Measurements from ENCODE around the gene KRT77. TPM values are rescaled to one million over a fixed set of nuclear protein-coding genes. Genes with fewer than 3 reads are reported as not detected.

The KRT77 gene
- total RNA-seq, 1 experiment from 2014 or later = not detected

DNA sequence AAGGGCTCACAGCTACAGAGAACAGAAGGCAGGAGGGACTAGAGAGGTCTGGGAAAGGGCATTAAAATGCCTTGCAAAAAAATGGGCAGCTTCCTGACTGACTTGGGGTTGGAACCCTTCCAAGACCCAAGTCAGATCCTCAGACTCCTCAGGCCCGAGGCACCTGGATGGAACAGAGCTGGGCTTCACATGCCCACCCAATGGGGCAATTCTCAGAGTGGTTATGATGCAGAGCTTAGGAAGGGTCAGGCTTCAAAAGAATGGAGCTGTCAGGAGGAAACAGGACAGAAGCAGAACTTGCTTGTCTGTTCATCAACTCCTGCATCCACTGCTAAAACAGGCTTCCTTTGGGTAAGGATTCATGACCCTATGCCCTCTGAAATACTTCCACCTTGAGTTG lies 13.4 kb downstream of the KRT77 start (continued):
- TF ChIP-seq, protein P1, sequence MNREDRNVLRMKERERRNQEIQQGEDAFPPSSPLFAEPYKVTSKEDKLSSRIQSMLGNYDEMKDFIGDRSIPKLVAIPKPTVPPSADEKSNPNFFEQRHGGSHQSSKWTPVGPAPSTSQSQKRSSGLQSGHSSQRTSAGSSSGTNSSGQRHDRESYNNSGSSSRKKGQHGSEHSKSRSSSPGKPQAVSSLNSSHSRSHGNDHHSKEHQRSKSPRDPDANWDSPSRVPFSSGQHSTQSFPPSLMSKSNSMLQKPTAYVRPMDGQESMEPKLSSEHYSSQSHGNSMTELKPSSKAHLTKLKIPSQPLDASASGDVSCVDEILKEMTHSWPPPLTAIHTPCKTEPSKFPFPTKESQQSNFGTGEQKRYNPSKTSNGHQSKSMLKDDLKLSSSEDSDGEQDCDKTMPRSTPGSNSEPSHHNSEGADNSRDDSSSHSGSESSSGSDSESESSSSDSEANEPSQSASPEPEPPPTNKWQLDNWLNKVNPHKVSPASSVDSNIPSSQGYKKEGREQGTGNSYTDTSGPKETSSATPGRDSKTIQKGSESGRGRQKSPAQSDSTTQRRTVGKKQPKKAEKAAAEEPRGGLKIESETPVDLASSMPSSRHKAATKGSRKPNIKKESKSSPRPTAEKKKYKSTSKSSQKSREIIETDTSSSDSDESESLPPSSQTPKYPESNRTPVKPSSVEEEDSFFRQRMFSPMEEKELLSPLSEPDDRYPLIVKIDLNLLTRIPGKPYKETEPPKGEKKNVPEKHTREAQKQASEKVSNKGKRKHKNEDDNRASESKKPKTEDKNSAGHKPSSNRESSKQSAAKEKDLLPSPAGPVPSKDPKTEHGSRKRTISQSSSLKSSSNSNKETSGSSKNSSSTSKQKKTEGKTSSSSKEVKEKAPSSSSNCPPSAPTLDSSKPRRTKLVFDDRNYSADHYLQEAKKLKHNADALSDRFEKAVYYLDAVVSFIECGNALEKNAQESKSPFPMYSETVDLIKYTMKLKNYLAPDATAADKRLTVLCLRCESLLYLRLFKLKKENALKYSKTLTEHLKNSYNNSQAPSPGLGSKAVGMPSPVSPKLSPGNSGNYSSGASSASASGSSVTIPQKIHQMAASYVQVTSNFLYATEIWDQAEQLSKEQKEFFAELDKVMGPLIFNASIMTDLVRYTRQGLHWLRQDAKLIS (CRISPR knock-in tag; IDR thresholded peaks at IDR 0.05; ENCODE audit: borderline replicate concordance) = no peak
- TF ChIP-seq NR3C1 (CRISPR knock-in tag; conservative IDR thresholded peaks at IDR 0.05; ENCODE audit: low read depth) (no peak), CREB1 (CRISPR knock-in tag; IDR thresholded peaks at IDR 0.05) (no peak), ZNF263 (CRISPR knock-in tag; IDR thresholded peaks at IDR 0.05; ENCODE audit: low read depth) (no peak), ZNF396 (CRISPR knock-in tag; IDR thresholded peaks at IDR 0.05; ENCODE audit: borderline replicate concordance) (no peak), NR2C2 (CRISPR knock-in tag; IDR thresholded peaks at IDR 0.05) (no peak), CREM (CRISPR knock-in tag; IDR thresholded peaks at IDR 0.05) (no peak), ETV6 (CRISPR knock-in tag; IDR thresholded peaks at IDR 0.05) (no peak)
- TF ChIP-seq, protein P2, sequence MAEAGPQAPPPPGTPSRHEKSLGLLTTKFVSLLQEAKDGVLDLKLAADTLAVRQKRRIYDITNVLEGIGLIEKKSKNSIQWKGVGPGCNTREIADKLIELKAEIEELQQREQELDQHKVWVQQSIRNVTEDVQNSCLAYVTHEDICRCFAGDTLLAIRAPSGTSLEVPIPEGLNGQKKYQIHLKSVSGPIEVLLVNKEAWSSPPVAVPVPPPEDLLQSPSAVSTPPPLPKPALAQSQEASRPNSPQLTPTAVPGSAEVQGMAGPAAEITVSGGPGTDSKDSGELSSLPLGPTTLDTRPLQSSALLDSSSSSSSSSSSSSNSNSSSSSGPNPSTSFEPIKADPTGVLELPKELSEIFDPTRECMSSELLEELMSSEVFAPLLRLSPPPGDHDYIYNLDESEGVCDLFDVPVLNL (CRISPR knock-in tag; IDR thresholded peaks at IDR 0.05; ENCODE audit: borderline replicate concordance, low read depth) = no peak
- TF ChIP-seq, protein P3, sequence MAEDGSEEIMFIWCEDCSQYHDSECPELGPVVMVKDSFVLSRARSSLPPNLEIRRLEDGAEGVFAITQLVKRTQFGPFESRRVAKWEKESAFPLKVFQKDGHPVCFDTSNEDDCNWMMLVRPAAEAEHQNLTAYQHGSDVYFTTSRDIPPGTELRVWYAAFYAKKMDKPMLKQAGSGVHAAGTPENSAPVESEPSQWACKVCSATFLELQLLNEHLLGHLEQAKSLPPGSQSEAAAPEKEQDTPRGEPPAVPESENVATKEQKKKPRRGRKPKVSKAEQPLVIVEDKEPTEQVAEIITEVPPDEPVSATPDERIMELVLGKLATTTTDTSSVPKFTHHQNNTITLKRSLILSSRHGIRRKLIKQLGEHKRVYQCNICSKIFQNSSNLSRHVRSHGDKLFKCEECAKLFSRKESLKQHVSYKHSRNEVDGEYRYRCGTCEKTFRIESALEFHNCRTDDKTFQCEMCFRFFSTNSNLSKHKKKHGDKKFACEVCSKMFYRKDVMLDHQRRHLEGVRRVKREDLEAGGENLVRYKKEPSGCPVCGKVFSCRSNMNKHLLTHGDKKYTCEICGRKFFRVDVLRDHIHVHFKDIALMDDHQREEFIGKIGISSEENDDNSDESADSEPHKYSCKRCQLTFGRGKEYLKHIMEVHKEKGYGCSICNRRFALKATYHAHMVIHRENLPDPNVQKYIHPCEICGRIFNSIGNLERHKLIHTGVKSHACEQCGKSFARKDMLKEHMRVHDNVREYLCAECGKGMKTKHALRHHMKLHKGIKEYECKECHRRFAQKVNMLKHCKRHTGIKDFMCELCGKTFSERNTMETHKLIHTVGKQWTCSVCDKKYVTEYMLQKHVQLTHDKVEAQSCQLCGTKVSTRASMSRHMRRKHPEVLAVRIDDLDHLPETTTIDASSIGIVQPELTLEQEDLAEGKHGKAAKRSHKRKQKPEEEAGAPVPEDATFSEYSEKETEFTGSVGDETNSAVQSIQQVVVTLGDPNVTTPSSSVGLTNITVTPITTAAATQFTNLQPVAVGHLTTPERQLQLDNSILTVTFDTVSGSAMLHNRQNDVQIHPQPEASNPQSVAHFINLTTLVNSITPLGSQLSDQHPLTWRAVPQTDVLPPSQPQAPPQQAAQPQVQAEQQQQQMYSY (CRISPR knock-in tag; IDR thresholded peaks at IDR 0.05) = no peak
- TF ChIP-seq, protein P4, sequence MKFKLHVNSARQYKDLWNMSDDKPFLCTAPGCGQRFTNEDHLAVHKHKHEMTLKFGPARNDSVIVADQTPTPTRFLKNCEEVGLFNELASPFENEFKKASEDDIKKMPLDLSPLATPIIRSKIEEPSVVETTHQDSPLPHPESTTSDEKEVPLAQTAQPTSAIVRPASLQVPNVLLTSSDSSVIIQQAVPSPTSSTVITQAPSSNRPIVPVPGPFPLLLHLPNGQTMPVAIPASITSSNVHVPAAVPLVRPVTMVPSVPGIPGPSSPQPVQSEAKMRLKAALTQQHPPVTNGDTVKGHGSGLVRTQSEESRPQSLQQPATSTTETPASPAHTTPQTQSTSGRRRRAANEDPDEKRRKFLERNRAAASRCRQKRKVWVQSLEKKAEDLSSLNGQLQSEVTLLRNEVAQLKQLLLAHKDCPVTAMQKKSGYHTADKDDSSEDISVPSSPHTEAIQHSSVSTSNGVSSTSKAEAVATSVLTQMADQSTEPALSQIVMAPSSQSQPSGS (CRISPR knock-in tag; IDR thresholded peaks at IDR 0.05; ENCODE audit: borderline replicate concordance, low read depth) = no peak
- TF ChIP-seq, protein P5, sequence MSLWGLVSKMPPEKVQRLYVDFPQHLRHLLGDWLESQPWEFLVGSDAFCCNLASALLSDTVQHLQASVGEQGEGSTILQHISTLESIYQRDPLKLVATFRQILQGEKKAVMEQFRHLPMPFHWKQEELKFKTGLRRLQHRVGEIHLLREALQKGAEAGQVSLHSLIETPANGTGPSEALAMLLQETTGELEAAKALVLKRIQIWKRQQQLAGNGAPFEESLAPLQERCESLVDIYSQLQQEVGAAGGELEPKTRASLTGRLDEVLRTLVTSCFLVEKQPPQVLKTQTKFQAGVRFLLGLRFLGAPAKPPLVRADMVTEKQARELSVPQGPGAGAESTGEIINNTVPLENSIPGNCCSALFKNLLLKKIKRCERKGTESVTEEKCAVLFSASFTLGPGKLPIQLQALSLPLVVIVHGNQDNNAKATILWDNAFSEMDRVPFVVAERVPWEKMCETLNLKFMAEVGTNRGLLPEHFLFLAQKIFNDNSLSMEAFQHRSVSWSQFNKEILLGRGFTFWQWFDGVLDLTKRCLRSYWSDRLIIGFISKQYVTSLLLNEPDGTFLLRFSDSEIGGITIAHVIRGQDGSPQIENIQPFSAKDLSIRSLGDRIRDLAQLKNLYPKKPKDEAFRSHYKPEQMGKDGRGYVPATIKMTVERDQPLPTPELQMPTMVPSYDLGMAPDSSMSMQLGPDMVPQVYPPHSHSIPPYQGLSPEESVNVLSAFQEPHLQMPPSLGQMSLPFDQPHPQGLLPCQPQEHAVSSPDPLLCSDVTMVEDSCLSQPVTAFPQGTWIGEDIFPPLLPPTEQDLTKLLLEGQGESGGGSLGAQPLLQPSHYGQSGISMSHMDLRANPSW (CRISPR knock-in tag; conservative IDR thresholded peaks at IDR 0.05; ENCODE audit: low read depth) = no peak
- TF ChIP-seq, protein P6, sequence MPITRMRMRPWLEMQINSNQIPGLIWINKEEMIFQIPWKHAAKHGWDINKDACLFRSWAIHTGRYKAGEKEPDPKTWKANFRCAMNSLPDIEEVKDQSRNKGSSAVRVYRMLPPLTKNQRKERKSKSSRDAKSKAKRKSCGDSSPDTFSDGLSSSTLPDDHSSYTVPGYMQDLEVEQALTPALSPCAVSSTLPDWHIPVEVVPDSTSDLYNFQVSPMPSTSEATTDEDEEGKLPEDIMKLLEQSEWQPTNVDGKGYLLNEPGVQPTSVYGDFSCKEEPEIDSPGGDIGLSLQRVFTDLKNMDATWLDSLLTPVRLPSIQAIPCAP (CRISPR knock-in tag; IDR thresholded peaks at IDR 0.05) = no peak

All from WTC11 (cell line).